Activated T-helper 2 cell treated with anti-CD3 and anti-CD28 coated beads, Interferon-gamma antibody, Interleukin-2, Interleukin-4, amounts not matched to agents 10 μg/mL and 5 μg/mL and 100 μg/mL, durations not matched to agents 14 hours and 24 hours and 36 hours (primary cell): ENCODE results near the gene DES. TPM values are rescaled to one million over a fixed set of nuclear protein-coding genes. Genes with fewer than 3 reads are reported as not detected.

Source experiments
- DNase-seq: peaks from one replicate; pipeline ENCODE4 v3.0.0; 2021; ENCODE audit warnings: low spot score
- H3K27ac Mint-ChIP-seq: one replicate; pipeline ENCODE4 v1.8.0; 2021; ENCODE audit warnings: mixed read lengths
- H3K27me3 Mint-ChIP-seq: one replicate; pipeline ENCODE4 v1.8.0; 2021; ENCODE audit warnings: low read depth, mixed read lengths
- H3K36me3 Mint-ChIP-seq: one replicate; pipeline ENCODE4 v1.8.0; 2021; ENCODE audit warnings: low read depth, mixed read lengths
- H3K4me1 Mint-ChIP-seq: one replicate; pipeline ENCODE4 v1.8.0; 2021; ENCODE audit warnings: low read depth, mixed read lengths
- H3K4me3 Mint-ChIP-seq: one replicate; pipeline ENCODE4 v1.8.0; 2021; ENCODE audit warnings: low read depth, mild to moderate bottlenecking, moderate library complexity, mixed read lengths
- H3K9me3 Mint-ChIP-seq: one replicate; pipeline ENCODE4 v1.8.0; 2021; ENCODE audit warnings: mixed read lengths
- intact Hi-C: fragments of 100-400 bp; cut with micrococcal nuclease; formaldehyde crosslinking; loops from one replicate; pipeline ENCODE4 v1.15.1; 2023
- total RNA-seq: library from RNA; stranded (reverse); gene quantifications from 2 replicates; pipeline ENCODE4 v1.2.3, GENCODE V29; 2022

The DES gene
- total RNA-seq, 1 donor from 2014 or later = not detected

GRCh38 chr2:219461669-219462068 lies 43.5 kb downstream of the DES start:
- intact Hi-C loops = no loop called here
- Mint-ChIP-seq H3K4me3 (no peak overlapping the region), H3K9me3 (no peaks in the 10 kb centered on the region), H3K4me1 (peaks cover 7% of the 10 kb centered on the region), H3K27ac (no peak overlapping the region), H3K36me3 (no peaks in the 10 kb centered on the region), H3K27me3 (no peaks in the 10 kb centered on the region)
- no peak for DNase-seq

- H3K27me3 Mint-ChIP-seq = no peaks in the 10 kb centered on the region
- no peaks in the 10 kb centered on the region for H3K9me3 Mint-ChIP-seq
- H3K27ac Mint-ChIP-seq = no peak overlapping the region
- intact Hi-C loops = no loop called here
- DNase-seq = no peak
- H3K4me3 Mint-ChIP-seq = no peak overlapping the region
- H3K36me3 Mint-ChIP-seq = no peaks in the 10 kb centered on the region
- peaks cover 7% of the 10 kb centered on the region for H3K4me1 Mint-ChIP-seq
These were observed 44.2 kb downstream of the DES start for GRCh38 chr2:219462349-219462748.

GRCh38 chr2:219464286-219465032 lies 46.3 kb downstream of the DES start:
- intact Hi-C loops = no loop called here
- no peaks in the 10 kb centered on the region for H3K9me3 Mint-ChIP-seq
- no peaks in the 10 kb centered on the region for H3K4me1 Mint-ChIP-seq
- H3K27me3 Mint-ChIP-seq = no peaks in the 10 kb centered on the region
- no peak overlapping the region for H3K27ac Mint-ChIP-seq
- no peaks in the 10 kb centered on the region for H3K36me3 Mint-ChIP-seq
- DNase-seq = no peak
- no peak overlapping the region for H3K4me3 Mint-ChIP-seq

GRCh38 chr2:219465659-219466561 lies 47.7 kb downstream of the DES start:
- Mint-ChIP-seq H3K36me3 (no peaks in the 10 kb centered on the region), H3K4me1 (no peaks in the 10 kb centered on the region), H3K27ac (no peak overlapping the region), H3K4me3 (no peak overlapping the region), H3K27me3 (no peaks in the 10 kb centered on the region), H3K9me3 (no peaks in the 10 kb centered on the region)
- intact Hi-C loops = no loop called here
- no peak for DNase-seq

GRCh38 chr2:219466816-219467735 lies 48.9 kb downstream of the DES start:
- Mint-ChIP-seq H3K9me3 (no peaks in the 10 kb centered on the region), H3K27me3 (no peaks in the 10 kb centered on the region), H3K4me1 (no peaks in the 10 kb centered on the region), H3K36me3 (no peaks in the 10 kb centered on the region), H3K27ac (no peak overlapping the region), H3K4me3 (no peak overlapping the region)
- DNase-seq = no peak
- intact Hi-C loops = no loop called here

GRCh38 chr2:219467736-219468075 lies 49.5 kb downstream of the DES start:
- no peak for DNase-seq
- no peak overlapping the region for H3K27ac Mint-ChIP-seq
- H3K36me3 Mint-ChIP-seq = no peaks in the 10 kb centered on the region
- no peak overlapping the region for H3K4me3 Mint-ChIP-seq
- no peaks in the 10 kb centered on the region for H3K4me1 Mint-ChIP-seq
- no peaks in the 10 kb centered on the region for H3K9me3 Mint-ChIP-seq
- H3K27me3 Mint-ChIP-seq = no peaks in the 10 kb centered on the region
- intact Hi-C loops = no loop called here

- H3K4me3 Mint-ChIP-seq = no peak overlapping the region
- DNase-seq = no peak
- no peaks in the 10 kb centered on the region for H3K4me1 Mint-ChIP-seq
- H3K27ac Mint-ChIP-seq = no peak overlapping the region
- no peaks in the 10 kb centered on the region for H3K9me3 Mint-ChIP-seq
- no peaks in the 10 kb centered on the region for H3K27me3 Mint-ChIP-seq
- intact Hi-C loops = no loop called here
- no peaks in the 10 kb centered on the region for H3K36me3 Mint-ChIP-seq
These were observed 50.4 kb downstream of the DES start for GRCh38 chr2:219468410-219469185.

- Mint-ChIP-seq H3K27me3 (no peaks in the 10 kb centered on the region), H3K4me3 (no peak overlapping the region), H3K9me3 (no peaks in the 10 kb centered on the region), H3K4me1 (no peaks in the 10 kb centered on the region), H3K36me3 (no peaks in the 10 kb centered on the region), H3K27ac (no peak overlapping the region)
- no peak for DNase-seq
- intact Hi-C loops = no loop called here
These were observed 51.1 kb downstream of the DES start for GRCh38 chr2:219469186-219469724.

GRCh38 chr2:219470429-219470828 lies 52.3 kb downstream of the DES start:
- Mint-ChIP-seq H3K36me3 (no peaks in the 10 kb centered on the region), H3K27ac (no peak overlapping the region), H3K27me3 (no peaks in the 10 kb centered on the region), H3K9me3 (no peaks in the 10 kb centered on the region), H3K4me3 (no peak overlapping the region), H3K4me1 (no peaks in the 10 kb centered on the region)
- no peak for DNase-seq
- intact Hi-C loops = no loop called here

- DNase-seq = no peak
- Mint-ChIP-seq H3K27me3 (peaks cover 4% of the 10 kb centered on the region), H3K9me3 (no peaks in the 10 kb centered on the region), H3K27ac (no peak overlapping the region), H3K4me3 (no peak overlapping the region), H3K4me1 (peaks cover 4% of the 10 kb centered on the region), H3K36me3 (no peaks in the 10 kb centered on the region)
- intact Hi-C loops = no loop called here
These were observed 53.5 kb downstream of the DES start for GRCh38 chr2:219471476-219472371.

GRCh38 chr2:219472629-219473187 lies 54.5 kb downstream of the DES start:
- Mint-ChIP-seq H3K4me3 (no peak overlapping the region), H3K4me1 (peaks cover 4% of the 10 kb centered on the region), H3K27ac (no peak overlapping the region), H3K36me3 (no peaks in the 10 kb centered on the region), H3K9me3 (no peaks in the 10 kb centered on the region), H3K27me3 (peaks cover 4% of the 10 kb centered on the region)
- intact Hi-C loops = no loop called here
- no peak for DNase-seq
